Ovary (tissue), 9 donors: ENCODE results near the gene HSP90B1. TPM values are rescaled to one million over a fixed set of nuclear protein-coding genes. Genes with fewer than 3 reads are reported as not detected.

Experiments used
- DNase-seq, 5 donors: peaks; one replicate each; pipeline ENCODE4 v3.0.0-alpha.2; 2019 to 2020
- H3K27ac ChIP-seq, 2 donors: fragments of 200-600 bp; one replicate each; pipeline versions ENCODE4 v1.5.1 to v1.8.0; 2019 to 2022
- H3K27me3 ChIP-seq: fragments of 200-600 bp; one replicate; pipeline ENCODE4 v1.8.0; 2022
- H3K36me3 ChIP-seq: fragments of 200-600 bp; sonication (generic); one replicate; pipeline ENCODE4 v1.5.1; 2019
- H3K4me1 ChIP-seq: one replicate; pipeline ENCODE4 v1.8.1; 2013; ENCODE audit warnings: mild to moderate bottlenecking, moderate library complexity; ENCODE audit not compliant: insufficient read depth
- H3K4me3 ChIP-seq: fragments of 200-600 bp; sonication (generic); one replicate; pipeline ENCODE4 v1.5.1; 2017
- H3K9me3 ChIP-seq, 2 donors: fragments of 200-600 bp in 1 of 2; sonication (generic) in 1 of 2; one replicate each; pipeline versions ENCODE4 v1.5.1 to v1.8.1; 2013 to 2019; ENCODE audit warnings: mild to moderate bottlenecking in 1 of 2, moderate library complexity in 1 of 2
- EP300 ChIP-seq: sonication (generic); formaldehyde crosslinking; IDR thresholded peaks from one replicate; pipeline ENCODE4 v1.6.1; 2017; ENCODE audit warnings: antibody characterized with exemption
- POLR2A ChIP-seq: fragments of 450-650 bp; IDR thresholded peaks from one replicate; pipeline ENCODE4 v1.6.1; 2017; ENCODE audit warnings: antibody characterized with exemption, mild to moderate bottlenecking, moderate library complexity
- WGBS, 3 donors: extraction: QIAGEN DNeasy Blood & Tissue Kit in 1 of 3; methylation state at CpG; one replicate each; pipeline versions ENCODE4 v1.1.5 to v1.1.7; 2013 to 2017; 5-methylcytosine and 5-hydroxymethylcytosine counted together
- intact Hi-C, 4 donors: fragments of 100-400 bp; cut with DNase I; formaldehyde crosslinking; loops; one replicate each; pipeline versions ENCODE4 v1.11.0 to v1.15.1; 2022 to 2023
- polyA plus RNA-seq, 2 donors: library from polyadenylated mRNA; stranded (reverse); fragments of 200-250 nt in 1 of 2; fragments of 350-450 nt in 1 of 2; fragmentation: Illumina TruSeq in 1 of 2; extraction: RNeasy Lipid Tissue Mini Kit (QIAGEN cat#74804) in 1 of 2; gene quantifications; one replicate each; pipeline ENCODE4 v1.2.3, GENCODE V29; 2013 to 2014
- total RNA-seq, 7 donors: library from RNA; depleted of rRNA in 2 of 7; stranded (reverse); fragments of >200 nt in 2 of 7; fragmentation: NEBNext Ultra II Directional in 3 of 7; extraction: Animal tissue kit (Norgen Biotek cat#: 25700) in 3 of 7; gene quantifications; one replicate each; pipeline versions ENCODE4 v1.1.0 to v1.2.4, GENCODE V29; 2016 to 2023
- TF ChIP-seq, protein P1 (sequence below), 3 donors: fragments of 450-650 bp in 2 of 3; fragments of 200-600 bp in 1 of 3; IDR thresholded peaks; one replicate each; pipeline versions ENCODE4 v1.5.1 to v1.8.0; 2016 to 2022; ENCODE audit warnings: antibody characterized with exemption in 3 of 3, mild to moderate bottlenecking in 1 of 3
- donor health status: DM: no; HTN: no; CAD: no; lungs with moderate emphysema.
- donor health status: DM: no; HTN: no; CAD: no.
- donor health status: Bipolar disorder and iron deficiency.
- donor health status: DM: yes; HTN: yes; CAD: no.
- donor health status: DM: no; HTN: no; CAD: no.
- donor health status: DM: yes; HTN: yes; CAD: no.

The HSP90B1 gene
- total and polyA plus RNA-seq, 9 donors, result 217 to 777 (median 442) TPM

DNA sequence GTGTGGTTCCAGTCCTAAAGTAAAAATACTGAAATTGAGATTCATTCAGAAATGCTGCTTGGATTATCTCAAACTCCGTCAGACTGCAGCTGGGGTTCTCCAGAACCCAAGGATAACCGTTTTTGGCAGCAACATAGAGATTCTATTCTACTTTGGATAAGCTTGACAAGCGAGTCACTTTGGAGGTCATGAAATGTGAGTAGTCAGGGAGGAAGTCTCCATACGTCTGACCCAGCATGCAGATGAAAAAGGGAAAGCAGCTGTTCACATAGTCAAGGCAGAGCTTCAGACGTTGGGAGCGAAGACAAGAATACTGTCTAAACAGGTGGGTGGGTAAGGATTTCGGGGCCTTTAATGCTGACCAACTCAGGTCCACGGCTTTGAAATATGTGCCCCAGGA lies 14.9 kb upstream of the HSP90B1 start:
- 29 to 35% (median 31%) methylated on average over 8 of the region's 8 CpGs for WGBS, 3 donors
- DNase-seq, result no peak
- intact Hi-C loops, result no loop called here
- TF ChIP-seq, protein P1, sequence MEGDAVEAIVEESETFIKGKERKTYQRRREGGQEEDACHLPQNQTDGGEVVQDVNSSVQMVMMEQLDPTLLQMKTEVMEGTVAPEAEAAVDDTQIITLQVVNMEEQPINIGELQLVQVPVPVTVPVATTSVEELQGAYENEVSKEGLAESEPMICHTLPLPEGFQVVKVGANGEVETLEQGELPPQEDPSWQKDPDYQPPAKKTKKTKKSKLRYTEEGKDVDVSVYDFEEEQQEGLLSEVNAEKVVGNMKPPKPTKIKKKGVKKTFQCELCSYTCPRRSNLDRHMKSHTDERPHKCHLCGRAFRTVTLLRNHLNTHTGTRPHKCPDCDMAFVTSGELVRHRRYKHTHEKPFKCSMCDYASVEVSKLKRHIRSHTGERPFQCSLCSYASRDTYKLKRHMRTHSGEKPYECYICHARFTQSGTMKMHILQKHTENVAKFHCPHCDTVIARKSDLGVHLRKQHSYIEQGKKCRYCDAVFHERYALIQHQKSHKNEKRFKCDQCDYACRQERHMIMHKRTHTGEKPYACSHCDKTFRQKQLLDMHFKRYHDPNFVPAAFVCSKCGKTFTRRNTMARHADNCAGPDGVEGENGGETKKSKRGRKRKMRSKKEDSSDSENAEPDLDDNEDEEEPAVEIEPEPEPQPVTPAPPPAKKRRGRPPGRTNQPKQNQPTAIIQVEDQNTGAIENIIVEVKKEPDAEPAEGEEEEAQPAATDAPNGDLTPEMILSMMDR (IDR thresholded peaks at IDR 0.05), result no peak
- no peak for TF ChIP-seq EP300
- no peak for TF ChIP-seq POLR2A
- no peaks in the 10 kb centered on the region for H3K36me3 ChIP-seq
- no peaks in the 10 kb centered on the region for H3K4me1 ChIP-seq
- no peaks in the 10 kb centered on the region for H3K27me3 ChIP-seq
- H3K4me3 ChIP-seq, result no peak overlapping the region
- no peaks in the 10 kb centered on the region for H3K9me3 ChIP-seq
- H3K27ac ChIP-seq, result no peak overlapping the region

DNA sequence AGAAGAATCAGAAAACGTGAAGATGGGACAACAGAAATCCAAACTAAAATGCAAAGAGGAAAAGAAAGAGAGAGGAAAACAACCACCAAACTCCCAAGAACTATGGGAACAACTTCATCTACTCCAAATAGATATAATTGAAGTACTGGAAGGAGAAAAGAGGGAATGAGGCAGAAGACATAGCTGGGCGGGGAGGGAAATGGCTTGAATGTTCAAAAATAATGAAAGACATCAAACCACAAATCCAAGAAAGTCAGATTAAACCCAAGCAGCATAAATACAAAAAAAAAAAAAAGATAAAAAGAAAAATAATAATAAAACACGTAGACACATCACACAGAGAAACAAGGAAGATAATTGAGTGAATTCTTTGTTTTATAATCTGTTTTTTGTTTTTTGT lies 12.3 kb upstream of the HSP90B1 start:
- intact Hi-C loops, result no loop called here
- H3K9me3 ChIP-seq, result no peaks in the 10 kb centered on the region
- WGBS, 3 donors, result 41 to 75% (median 64%) methylated on average over 3 of the region's 3 CpGs
- H3K36me3 ChIP-seq, result no peaks in the 10 kb centered on the region
- DNase-seq, result no peak
- no peak overlapping the region for H3K27ac ChIP-seq
- no peak overlapping the region for H3K4me3 ChIP-seq
- TF ChIP-seq EP300 (no peak), POLR2A (no peak)
- TF ChIP-seq, protein P1 (IDR thresholded peaks at IDR 0.05), result no peak
- no peaks in the 10 kb centered on the region for H3K4me1 ChIP-seq
- no peaks in the 10 kb centered on the region for H3K27me3 ChIP-seq

DNA sequence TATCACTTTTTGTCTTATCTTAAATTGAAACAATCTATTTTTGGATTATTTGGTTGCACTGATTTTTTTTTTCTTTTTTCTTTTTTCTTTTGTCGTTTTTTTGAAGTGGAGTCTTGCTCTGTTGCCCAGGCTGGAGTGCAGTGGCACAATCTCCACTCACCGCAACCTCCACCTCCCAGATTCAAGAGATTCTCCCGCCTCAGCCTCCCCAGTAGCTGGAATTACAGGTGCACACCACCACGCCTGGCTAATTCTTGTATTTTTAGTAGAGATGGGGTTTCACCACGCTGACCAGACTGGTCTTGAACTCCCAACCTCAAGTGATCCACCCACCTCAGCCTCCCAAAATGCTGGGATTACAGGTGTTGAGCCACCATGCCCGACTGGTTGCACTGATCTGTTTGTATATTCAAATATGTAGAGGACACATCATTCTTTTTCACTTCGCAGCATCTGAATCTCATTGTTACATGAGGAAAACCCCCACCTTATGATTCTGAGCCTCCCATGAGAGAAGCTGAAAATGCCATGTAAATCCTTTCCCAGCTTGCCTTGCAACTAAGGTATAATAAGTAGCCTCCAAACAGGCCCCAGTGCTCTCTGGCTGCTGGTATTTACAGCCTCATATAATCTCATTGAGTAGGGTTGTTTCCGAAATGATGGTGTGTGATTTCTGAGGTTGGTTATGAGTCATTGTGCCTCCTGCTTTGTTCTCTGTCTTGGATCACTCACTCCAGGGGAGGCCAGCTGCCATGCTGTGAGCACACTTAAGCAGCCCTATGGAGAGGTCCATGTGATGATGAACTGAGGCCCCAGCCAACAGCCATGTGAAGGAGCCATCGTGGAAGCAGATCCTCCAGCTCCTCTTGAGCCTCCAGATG lies 5.2 kb upstream of the HSP90B1 start:
- Histone ChIP-seq H3K9me3 (no peaks in the 10 kb centered on the region), H3K27me3 (no peaks in the 10 kb centered on the region), H3K27ac (no peak overlapping the region), H3K4me3 (no peak overlapping the region), H3K4me1 (no peaks in the 10 kb centered on the region), H3K36me3 (no peaks in the 10 kb centered on the region)
- intact Hi-C loops, result loop anchor here in 1 of 4 donors (10.0 kb wide), 1 partner anchor 50 kb away; no protein-coding TSS in a partner anchor
- TF ChIP-seq, protein P1 (IDR thresholded peaks at IDR 0.05), result no peak
- TF ChIP-seq EP300 (no peak), POLR2A (no peak)
- DNase-seq, result no peak
- 78 to 87% (median 81%) methylated on average over 9 of the region's 9 CpGs for WGBS, 3 donors

DNA sequence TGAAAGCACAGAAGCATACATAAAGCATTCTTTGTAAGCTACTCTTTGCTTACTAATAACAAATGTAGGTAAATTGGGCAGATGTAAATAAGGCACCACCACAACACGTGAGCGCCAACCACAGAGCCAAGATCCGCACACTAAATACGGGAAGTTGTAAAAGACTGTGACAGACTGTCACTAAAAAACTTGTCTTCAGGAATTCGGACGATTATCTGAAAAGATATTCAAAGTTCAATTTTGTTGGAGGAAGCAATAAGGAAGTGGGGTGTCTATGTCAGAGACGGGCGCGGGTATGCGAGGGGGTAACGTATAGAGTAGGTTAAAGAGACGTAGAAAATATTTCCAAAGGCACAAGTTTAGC lies 1.5 kb upstream of the HSP90B1 start:
- Histone ChIP-seq H3K9me3 (no peaks in the 10 kb centered on the region), H3K4me3 (peak overlapping the region; percentile 38), H3K36me3 (no peaks in the 10 kb centered on the region), H3K27me3 (no peaks in the 10 kb centered on the region), H3K27ac (peak overlapping the region in 1 of 2 donors; percentile 99), H3K4me1 (peaks cover 3% of the 10 kb centered on the region)
- TF ChIP-seq, protein P1 (IDR thresholded peaks at IDR 0.05), result no peak
- peak; percentile 14 for TF ChIP-seq EP300
- 11 to 21% (median 11%) methylated on average over 12 of the region's 12 CpGs for WGBS, 3 donors
- peak in 4 of 5 donors; percentile 23 to 46 (median 26) for DNase-seq
- intact Hi-C loops, result loop anchor here in 1 of 4 donors (10.0 kb wide), 1 partner anchor 54 kb away; no protein-coding TSS in a partner anchor
